Hindlimb muscle (tissue), 1 donor: ENCODE measurements around the gene ACSL1. TPM values are rescaled to one million over a fixed set of nuclear protein-coding genes. Genes with fewer than 3 reads are reported as not detected.
A peak's percentile ranks its signal among the peaks of the same experiment; 100 is the strongest.

Source experiments
- DNase-seq: peaks from one replicate; pipeline ENCODE4 v3.0.0-alpha.2; 2013
- polyA plus RNA-seq: library from polyadenylated mRNA; unstranded; fragments of 120-200 nt; gene quantifications from one replicate; pipeline ENCODE4 v1.2.1, GENCODE V29; 2013; ENCODE audit not compliant: insufficient read length

Gene ACSL1
- polyA plus RNA-seq, 1 donor = 72.4 TPM

DNA sequence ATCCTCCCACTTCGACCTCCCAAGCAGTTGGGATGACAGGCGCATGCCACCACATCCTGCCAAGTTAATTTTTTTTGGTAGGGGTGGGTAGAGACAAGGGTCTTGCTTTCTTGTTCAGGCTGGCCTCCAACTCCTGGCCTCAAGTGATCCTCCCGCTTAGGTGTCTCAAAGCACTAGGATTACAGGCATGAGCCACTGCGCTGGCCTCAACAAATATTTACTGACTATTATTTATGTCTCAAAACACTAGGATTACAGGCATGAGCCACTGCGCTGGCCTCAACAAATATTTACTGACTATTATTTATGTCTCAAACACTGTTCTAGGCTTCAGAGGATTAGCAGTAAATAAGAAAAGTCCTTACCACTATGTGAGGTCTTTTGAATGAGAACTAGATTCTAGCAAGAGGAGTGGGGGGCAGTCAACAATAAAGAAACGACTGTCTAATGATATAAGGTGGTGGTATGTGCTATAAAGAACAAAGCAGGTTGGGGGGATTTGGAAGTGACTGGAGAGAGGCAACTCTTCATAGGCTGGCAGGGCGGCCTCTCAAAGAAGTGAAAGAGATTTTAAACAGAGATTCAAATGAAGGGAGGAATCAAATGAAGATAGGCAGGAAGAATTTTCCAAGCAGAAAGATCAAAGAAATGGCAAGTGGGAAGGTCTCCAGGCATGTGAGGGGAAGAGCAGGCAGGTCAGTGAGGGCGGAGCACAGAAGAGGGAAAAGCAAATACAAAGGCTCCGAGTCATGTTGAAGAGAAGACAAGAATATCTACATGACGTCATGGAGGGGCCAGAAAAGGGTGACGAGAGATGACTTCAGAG is 12.7 kb upstream of the ACSL1 start:
- no peak for DNase-seq

DNA sequence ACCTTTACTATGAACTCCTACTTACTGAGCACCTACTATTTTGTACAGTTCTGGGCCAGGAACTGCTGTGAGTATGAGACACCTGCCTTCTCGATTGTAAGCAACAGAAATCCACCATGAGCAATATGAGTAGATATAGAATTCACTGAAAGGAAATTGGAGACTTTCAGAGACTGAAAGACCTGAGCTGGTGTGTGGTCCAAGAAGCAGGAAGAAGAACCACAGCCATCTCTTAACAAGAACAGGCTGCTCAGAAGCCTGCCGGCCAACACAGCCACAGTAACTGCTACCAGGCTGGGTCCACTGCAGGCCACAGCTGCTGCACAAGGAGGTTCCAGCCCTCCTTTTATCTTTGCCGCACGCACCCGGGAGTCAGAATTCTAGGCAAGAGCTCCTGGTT is 10.8 kb upstream of the ACSL1 start:
- no peak for DNase-seq

DNA sequence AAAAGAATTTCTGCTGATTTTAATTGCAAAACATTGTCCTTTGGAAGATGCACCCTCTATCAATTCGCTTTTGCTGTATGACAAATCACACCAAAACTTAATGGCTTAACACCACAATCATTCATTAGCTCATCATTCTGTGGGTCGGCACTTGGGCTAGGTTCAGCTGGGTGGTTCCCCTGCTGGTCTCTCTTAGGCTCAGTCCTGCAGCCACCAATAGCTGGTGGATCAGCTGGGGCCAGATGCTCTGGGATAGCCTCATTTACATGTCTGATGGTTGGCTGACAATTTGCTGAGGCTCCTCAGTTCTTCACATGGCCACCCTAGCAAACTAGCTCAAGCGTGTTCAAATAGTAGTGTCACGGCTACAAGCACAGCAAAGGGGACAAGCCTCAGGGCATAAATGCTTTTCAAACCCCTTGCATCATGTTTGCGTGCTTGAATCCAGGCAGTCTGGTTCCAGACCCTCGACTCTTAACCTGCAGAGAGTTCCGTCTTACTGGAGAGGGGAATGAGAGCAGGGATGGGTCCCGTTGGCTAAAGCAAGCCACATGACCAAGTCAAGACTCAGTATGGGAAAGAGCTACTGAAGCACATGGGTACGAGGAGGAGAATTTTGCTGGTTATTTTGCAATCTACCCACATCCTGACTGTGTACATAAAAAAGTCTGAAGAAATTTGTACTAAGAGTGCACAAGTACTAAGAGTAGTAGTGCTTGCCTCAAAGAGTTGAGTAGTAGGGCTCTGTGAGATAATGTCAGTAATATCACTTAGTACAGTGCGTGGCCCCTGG is 7.5 kb upstream of the ACSL1 start:
- no peak for DNase-seq

DNA sequence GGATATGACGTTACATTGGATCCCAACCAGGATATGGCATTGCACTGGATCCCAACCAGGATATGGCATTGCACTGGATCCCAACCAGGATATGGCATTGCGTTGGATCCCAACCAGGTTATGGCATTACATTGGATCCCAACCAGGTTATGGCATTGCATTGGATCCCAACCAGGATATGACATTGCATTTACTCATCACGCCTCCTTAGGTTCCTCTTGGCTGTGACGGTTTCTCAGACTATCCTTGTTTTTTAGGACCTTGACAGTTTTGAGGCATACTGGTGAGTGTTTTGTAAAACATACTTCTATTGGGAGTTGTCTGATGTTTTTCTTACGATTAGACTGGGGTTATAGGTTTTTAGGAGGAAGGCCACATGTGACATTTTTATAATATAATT is 5.4 kb upstream of the ACSL1 start:
- DNase-seq = no peak

DNA sequence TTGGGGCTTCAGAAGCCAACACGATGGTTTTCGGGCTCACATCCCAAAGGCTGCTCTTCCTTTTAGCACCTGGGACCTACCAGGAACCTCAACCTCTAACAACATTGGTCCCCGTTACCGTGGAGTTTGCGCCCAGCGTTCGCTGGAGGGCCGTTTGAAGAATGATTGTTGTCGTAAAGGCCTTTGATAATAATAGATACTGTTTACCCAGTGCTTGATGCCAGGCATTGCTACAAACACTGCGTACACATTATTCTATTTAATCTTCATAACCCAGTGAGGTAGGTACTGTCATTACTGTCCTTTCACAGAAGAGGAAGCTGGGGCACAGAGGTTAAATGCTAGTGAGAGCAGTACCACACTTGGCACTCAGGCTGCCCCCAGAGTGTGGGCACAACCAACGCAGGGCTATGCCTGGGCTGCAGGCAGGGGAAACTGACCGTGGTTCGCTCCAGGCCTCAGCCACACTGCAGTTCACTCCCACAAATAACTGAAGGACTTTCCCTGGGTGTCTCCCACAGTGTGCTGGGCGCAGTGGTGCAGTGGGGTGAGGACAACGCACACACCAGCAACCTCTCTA is 1.0 kb upstream of the ACSL1 start:
- no peak for DNase-seq

DNA sequence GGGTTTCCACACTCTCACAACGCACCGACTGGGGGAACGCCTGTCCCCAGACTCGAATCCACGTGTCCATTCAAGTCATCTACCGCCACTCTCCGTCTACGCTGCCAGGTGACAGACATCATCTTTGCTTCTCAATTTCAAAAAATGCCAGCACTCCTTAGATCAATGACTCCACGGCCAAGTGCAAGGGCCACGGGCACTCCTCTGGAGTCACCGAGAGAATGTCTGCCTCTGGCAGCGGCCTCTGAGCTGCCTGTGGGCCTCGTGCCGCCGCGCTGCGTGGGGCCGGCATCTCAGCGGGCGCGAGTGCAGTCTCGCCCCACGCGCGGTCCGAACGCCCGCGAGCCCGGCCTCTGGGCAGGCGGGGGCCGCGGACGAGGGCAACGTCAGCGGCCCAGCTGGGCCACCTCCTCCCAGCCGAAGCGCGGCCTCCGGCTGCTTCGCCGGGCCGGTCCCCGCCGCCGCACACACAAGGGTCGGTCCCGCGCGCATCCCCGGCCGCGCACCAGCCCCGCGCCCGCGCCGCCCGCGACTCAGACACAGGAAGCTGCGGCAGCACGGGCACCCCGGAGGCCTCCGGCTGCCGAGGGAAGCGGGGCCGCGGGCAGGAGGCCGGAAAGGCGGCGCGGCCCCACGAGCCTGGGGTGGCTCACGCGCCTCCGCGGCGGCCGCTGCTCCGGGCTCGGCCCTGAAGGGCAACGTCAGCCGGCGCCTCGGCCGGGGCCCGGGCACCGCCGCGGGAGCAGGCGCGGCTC is 450 bp downstream of the ACSL1 start:
- DNase-seq = no peak

- no peak for DNase-seq
Observed at GRCh38 chr4:184824776-184825084, 1.0 kb downstream of the ACSL1 start.

DNA sequence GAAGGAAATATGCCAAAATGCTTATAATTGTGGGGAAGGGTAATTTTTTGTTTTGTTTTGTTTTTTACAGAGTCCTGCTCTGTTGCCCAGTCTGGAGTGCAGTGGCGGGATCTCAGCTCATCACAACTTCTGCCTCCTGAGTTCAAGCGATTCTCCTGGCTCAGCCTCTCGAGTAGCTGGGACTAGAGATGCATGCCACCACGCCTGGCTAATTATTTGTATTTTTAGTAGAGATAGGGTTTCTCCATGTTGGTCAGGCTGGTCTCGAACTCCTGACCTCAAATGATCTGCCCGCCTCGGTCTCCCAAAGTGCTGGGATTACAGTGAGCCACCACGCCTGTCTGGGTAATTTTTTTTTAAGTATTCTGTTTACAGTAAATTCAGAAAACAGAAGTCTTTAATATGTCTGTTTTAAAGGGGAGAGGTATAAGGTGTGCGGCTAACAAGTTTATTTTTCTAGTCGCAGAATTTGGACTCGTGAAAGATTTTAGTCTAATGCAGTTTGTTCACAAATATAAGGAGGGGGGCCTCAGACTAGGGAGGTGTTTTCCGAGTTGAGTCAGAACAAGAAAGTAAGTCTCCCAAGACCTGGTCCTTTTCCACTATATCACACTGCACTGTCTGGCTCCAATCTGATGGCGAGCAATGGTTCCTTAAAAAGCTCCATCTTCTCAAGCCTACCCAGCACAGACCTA is 1.5 kb downstream of the ACSL1 start:
- no peak for DNase-seq

DNA sequence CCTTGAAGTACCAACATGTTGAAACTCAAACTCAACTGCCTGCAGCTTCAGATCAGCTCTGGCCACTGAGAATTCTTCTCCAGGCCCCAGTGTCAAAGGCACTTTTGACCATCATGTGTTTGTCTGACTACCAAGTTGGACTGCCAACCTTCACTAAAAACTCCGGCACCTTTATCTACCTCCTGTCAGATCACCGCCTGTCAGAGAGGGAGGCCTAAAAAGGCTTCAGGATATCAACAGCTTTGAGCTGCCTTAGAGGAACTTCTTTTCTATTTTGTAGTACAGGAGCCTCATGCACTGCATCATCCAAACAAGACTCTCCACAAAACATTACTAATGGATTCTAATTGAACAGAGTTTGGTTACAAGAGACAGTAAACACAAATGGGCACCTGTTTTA is 2.8 kb downstream of the ACSL1 start:
- no peak for DNase-seq

DNA sequence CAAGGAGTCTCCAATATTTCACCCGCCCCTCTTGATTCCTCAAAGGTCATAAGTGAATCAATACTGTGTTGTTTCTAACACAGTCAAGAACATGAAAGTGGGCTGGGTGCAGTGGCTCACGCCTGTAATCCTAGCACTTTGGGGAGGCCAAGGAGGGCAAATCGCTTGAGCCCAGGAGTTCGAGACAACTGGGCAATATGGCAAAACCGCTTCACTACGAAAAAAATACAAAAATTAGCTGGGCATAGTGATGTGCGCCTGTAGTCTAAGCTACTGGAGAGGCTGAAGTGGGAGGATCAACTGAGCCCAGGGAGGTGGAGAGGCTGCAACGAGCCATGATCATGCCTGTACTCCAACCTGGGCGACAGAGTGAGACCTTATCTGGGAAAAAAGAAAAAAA is 3.4 kb downstream of the ACSL1 start:
- DNase-seq = no peak

DNA sequence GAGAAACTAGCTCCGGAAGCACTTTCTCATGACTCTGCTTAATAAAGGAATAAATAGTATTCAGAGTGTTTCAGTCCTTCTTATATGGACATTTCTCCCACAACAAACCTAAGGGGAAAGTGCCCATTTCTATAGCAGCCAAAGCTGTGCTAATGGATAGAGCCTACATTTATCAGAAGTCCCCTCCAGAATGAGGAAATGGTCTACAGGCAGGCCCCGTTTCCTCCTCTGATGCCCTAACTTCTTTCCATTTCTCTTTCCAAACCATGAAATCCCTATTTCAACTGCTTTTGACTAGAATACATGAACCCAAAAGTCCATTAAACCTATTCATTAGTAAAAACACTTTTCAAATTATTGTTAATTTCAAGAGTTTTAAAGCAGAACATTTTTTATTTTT is 4.5 kb downstream of the ACSL1 start:
- no peak for DNase-seq

GRCh38 chr4:184819786-184820185 is 6.0 kb downstream of the ACSL1 start:
- no peak for DNase-seq

GRCh38 chr4:184818216-184818564 is 7.6 kb downstream of the ACSL1 start:
- DNase-seq = no peak

- DNase-seq = no peak
Observed at GRCh38 chr4:184817494-184818215, 8.1 kb downstream of the ACSL1 start.

GRCh38 chr4:184816962-184817361 is 8.8 kb downstream of the ACSL1 start:
- DNase-seq = no peak

- peak; percentile 46 for DNase-seq
Observed at GRCh38 chr4:184815046-184815877, 10.5 kb downstream of the ACSL1 start.

DNA sequence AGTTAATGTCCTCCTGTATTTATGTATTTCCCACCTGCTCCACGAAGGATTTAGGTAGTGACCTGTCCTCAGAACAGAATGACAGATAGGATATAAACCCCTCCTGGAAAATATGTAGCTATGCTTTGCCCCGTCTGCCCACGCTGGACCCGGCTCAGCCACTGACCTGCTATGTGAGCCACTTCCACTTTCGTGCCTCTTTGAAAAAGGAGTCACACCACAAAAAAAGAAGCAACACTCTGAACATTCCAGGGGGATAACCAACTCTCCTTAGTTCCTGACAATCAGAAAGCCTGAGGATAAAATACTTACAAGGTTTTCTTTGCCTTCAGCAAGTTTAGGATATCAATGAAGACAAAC is 11.1 kb downstream of the ACSL1 start:
- DNase-seq = no peak

DNA sequence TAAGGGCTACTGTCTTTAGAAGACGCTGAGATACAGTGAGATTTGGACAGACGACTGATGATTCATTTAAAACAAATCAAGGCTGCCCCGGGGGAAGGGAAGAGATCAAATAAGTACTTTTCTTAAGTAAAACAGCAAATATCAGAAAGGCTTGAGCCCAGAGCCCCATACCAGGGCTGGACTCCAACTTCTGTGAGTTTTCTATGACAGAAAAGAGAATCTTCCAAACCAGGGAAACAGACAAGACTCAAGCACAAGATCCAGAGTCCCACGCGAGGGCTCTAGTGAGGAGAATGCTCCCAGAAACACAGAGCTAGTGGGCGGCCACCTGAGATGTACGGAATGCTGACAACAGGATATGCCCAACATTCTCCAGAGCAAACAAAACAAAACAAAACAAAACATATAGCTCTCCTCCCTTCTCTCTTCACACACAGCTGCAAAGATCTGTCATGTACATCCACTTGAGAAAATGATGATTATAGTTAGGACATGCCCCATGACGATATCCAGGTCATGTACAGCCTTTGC is 13.1 kb downstream of the ACSL1 start:
- no peak for DNase-seq

- DNase-seq = no peak
Observed at GRCh38 chr4:184812199-184812542, 13.6 kb downstream of the ACSL1 start.

DNA sequence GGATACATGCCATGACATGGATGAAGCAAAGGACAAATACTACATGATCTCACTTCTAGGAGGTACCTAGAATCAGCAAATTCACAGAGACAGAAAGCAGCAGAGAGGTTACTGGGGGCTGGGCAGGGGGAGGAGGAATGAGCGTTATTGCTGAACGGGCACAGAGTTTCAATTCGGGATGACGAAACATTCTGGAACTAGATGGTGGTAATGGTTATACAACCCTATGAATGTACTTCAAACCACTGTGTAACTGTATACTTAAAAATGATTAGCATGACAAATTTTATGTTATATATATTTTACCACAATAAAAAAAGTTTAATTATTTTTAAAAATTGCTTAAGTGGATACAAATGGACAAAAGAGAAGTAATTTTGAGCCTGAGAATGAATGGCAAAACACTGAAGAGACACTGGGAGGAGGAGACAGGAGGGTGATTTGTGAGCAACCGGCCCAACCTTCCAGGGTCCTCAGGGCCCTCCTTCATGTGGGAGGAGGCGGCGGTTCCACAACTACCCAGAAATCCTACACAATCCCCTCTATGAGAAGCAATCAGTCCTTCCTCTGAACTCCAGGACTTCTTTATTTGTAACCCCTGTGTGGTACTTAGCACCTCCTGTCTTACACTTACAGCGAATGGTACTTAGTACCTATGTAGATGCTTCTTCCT is 14.1 kb downstream of the ACSL1 start:
- no peak for DNase-seq
